Measurements from ENCODE around the gene RFX7. TPM values are rescaled to one million over a fixed set of nuclear protein-coding genes. Genes with fewer than 3 reads are reported as not detected.

RFX7 gene
- polyA plus RNA-seq, 4 donors = 18.1 to 25.5 (median 22.8) TPM

DNA sequence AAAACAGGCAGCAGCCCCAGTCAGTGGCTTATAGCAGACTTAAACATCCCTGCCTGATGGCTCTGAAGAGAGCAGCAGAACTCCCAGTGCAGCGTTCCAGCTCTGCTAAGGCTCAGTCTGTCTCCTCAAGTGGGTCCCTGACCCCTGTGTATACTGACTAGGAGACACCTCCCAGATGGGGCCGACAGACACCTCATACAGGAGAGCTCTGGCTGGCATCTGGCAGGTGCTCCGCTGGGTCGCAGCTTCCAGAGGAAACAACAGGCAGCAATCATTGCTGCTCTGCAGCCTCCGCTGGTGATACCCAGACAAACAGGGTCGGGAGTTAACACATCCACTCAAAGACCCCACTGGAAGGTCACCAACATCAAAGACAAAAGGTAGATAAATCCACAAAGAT is 93.5 kb downstream of the RFX7 start:
- no peak for DNase-seq (ENCODE audit: low read depth in 4 of 4, low spot score in 3 of 4)

GRCh38 chr15:56148064-56148463 is 95.6 kb downstream of the RFX7 start:
- DNase-seq (ENCODE audit: low read depth in 4 of 4, low spot score in 3 of 4) = no peak

- DNase-seq (ENCODE audit: low read depth in 4 of 4, low spot score in 3 of 4) = no peak
Measured at GRCh38 chr15:56146756-56147155, 96.9 kb downstream of the RFX7 start.

- DNase-seq (ENCODE audit: low read depth in 4 of 4, low spot score in 3 of 4) = no peak
Measured at GRCh38 chr15:56128081-56128480, 115.6 kb downstream of the RFX7 start.

DNA sequence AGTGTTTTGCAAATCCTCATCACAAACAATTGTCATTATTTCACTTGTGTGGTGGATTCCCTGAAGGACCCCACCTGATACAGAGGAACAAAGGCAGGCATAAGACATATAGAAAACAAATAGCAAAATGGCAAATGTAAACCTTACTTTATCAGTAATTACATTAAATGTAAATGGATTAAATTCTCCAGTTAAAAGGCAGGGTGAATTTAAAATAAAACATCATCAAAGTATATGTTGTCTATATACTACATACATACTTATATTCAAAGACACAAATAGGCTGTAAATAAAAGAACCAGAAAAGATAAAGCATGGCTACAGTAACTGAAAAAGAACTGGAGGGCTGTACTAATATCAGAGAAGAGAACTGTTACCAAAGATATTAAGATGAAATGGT is 117.3 kb downstream of the RFX7 start:
- no peak for DNase-seq (ENCODE audit: low read depth in 4 of 4, low spot score in 3 of 4)

- no peak for DNase-seq (ENCODE audit: low read depth in 4 of 4, low spot score in 3 of 4)
Measured at GRCh38 chr15:56124391-56124790, 119.3 kb downstream of the RFX7 start.

DNA sequence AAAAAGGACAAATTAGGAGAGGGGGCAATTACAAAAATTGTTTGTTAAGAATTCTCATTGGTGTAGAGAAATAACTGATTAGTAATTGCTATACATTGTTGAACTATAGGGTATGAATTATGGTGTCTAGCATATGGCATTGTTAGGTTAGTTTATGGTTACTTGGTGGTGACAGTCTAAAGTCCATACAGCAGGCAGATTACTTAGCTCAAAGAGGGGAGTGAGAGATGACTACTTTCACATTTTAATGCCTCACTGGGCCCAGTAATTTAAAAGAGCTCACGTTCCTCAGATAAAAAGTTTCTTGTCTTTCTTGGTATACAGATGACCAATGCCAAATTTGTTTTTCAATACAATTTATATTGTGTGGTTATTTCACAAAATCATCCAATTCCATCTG is 137.8 kb downstream of the RFX7 start:
- no peak for DNase-seq (ENCODE audit: low read depth in 4 of 4, low spot score in 3 of 4)

DNA sequence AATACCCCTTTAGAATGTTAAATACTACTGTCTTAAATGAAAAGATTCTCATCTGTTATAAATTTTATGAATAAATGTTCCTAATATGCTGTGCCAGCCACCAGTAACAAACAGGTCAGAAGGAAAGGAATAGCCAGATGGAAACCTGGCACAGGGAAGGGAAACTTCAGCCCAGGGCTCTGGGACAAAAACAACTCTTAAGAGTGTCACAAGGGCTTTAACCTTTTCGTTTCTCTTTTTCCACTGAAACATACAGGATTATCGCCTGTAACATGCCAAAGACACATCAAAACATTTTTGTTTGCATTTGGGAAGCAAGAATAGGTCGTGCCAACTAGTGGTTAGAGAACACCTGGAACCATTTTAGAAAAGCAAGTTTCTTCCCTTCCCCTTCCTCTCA is 141.2 kb downstream of the RFX7 start:
- DNase-seq (ENCODE audit: low read depth in 4 of 4, low spot score in 3 of 4) = no peak

DNA sequence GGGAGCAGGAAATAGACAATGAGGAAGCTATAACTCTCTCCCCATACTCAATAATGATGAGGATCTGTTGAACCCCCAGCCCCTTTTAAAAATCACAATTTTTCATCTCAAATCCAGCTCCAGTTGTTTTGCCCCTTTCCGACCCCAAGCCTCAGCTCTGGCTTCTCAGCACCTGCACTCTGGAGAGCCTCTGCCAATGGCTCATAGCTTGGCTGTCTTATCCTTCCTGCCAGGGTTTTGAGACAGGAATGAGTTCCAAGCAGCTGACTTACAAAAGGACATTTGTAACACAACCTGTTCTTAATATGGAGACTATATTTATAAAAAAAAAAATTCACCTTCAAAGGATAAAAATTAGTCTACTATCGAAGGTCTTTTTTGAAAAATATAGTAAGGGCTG is 144.4 kb downstream of the RFX7 start:
- DNase-seq (ENCODE audit: low read depth in 4 of 4, low spot score in 3 of 4) = no peak

DNA sequence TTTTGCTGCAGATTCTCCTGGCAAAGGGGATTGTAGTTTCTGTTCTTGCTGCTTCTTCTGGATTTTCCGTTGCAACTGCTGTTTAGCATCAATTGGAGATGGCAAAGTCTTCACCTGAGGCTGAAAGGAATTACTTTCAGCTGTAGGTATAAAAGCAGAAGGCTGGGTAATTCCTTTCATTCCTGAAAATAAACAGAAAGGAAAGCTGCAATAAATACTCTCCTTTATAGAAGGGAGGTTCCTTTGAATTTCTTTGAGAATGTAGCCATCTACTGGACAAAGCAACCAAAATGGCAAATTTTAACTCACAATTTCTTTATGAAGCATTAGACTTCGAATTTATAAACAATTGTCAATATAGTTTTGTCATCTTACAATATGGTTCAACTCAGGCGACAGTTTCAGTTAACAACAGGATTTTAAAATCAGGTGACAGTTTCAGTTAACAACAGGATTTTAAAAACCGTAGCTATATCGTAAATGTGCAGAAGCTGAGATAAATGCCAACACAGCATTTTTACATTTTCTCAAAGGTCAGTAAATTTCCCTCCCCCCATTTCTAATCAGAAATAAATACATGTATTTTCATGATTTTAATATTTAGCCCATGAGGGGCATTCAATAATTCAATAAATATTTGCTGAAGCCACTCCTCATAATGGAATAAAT is 145.3 kb downstream of the RFX7 start:
- DNase-seq (ENCODE audit: low read depth in 4 of 4, low spot score in 3 of 4) = no peak

DNA sequence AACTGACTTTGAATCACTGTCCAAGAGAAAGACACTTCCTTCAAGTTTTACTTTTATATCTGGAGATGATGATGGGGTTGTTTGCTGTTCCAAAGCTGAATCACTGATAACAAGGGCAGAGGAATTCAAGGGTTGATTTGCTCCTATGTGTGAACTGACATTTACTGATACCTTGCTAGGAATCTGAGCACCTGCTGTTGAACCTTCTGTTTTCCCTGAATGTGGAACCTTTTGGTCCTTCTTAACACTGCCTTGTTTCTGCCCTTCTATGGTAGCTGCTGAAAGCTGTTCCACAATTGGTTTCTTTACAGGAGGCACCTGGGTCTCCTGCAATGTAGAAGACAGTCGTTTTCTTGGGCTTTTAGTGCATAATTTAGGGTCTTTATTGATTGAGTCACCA is 148.3 kb downstream of the RFX7 start:
- no peak for DNase-seq (ENCODE audit: low read depth in 4 of 4, low spot score in 3 of 4)

DNA sequence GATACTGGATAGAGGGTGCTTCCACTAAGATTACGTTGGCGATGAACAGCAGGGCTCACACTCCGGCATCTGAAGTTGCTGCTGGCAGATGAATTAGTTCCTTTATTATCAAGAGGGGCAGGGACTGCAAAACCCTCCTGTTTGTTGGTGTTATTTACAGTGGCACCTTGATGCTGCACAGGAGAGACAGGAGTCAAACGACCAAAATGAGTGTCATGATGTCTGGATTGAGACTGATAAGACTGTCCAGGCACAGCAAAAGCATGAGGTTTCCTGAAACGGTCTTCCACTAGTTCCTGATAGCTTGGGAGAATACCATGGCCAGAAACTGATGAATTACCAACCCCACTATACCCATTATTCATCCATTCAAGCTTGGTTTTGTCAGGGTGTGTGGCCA is 149.5 kb downstream of the RFX7 start:
- DNase-seq (ENCODE audit: low read depth in 4 of 4, low spot score in 3 of 4) = no peak

GRCh38 chr15:56088389-56088788 is 155.3 kb downstream of the RFX7 start:
- no peak for DNase-seq (ENCODE audit: low read depth in 4 of 4, low spot score in 3 of 4)

DNA sequence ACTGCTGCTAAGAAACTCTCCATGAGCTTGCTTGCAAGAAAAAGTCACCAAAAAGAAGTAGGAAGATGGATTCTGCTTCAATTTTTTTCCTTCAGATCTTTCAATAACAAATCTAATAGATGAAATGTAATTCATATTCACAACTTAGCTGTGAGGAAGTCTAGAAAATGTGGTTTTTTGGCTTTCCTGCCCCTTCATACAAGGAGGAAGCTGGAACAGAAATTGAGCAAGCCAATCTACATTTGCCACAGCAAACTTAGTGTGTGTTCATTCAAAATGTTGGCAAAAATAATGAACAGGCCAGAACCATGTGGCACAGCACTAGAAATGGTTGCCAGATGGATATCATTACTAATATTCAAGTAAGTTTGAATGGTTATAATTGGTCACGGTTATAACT is 157.1 kb downstream of the RFX7 start:
- no peak for DNase-seq (ENCODE audit: low read depth in 4 of 4, low spot score in 3 of 4)

DNA sequence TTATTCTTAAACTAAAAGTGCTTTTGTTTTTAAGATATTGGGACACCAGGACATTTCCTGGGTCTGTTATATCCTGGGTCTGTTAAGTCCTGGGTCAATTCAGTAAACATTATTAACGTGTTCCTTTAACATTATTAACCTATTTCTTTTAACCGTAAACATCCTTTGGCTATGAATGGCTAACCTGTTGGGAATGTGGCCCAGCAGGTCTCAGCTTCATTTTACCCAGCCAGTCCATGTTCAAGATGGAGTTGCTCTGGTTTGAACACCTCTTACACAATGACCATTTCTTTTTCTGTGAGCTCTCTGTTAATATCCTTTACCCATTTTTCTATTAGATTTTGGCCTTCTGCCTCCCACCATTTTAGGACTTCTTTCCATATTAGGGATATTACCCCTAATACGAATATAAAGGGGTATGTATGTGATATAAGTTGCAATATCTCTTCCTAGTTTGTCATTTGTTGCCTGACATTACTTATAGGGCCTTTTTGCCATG is 161.4 kb downstream of the RFX7 start:
- no peak for DNase-seq (ENCODE audit: low read depth in 4 of 4, low spot score in 3 of 4)

DNA sequence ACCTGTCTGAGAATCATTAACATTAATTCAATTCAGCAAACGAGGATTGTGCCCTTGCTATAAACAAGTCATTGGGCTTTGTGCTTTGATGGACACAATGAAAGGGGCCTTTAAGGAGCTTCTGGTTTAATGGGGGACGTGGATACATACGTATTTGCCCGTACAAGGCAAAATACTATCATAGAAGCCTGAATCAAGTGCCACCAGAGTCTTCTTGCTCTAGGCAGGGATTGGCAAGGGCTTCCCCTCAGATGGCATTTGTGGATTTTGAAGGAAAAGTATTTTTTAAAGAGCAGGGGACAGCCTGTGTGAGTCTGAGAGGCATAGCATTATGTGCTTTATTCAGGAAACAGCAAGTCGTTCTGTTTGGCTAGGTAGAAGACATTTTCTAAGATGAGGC is 166.6 kb downstream of the RFX7 start:
- no peak for DNase-seq (ENCODE audit: low read depth in 4 of 4, low spot score in 3 of 4)

GRCh38 chr15:56076640-56077039 is 167.0 kb downstream of the RFX7 start:
- DNase-seq (ENCODE audit: low read depth in 4 of 4, low spot score in 3 of 4) = no peak

DNA sequence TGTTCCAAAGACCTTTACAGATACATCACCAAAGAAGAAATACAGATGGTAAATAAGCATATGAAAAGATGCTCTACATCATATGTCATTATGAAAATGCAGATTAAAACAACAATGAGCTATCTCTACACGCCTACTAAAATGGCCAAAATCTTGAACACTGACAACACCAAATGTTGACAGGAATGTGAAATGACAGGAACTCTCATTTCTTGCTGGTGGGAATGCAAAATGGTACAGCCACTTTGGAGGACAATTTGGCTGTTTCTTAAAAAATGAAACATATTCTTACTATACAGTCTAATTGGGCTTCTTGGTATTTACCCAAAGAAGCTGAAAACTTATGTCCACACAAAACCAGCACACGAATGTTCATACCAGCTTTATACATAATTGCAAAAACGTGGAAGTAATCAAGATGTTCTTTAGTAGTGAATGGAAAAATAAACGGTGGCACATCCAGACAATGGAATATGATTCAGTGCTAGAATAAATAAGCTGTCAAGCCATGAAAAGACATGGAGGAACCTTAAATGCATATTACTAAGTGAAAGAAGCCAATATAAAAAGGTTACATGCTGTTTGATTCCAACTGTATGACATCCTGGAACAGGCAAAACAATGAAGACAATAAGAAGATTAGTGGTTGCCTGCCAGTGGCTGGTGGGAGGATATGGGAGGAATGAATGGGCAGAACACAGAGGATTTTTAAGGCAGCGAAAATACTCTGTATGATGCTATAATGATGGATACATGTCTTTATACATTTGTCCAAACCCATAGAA is 169.0 kb downstream of the RFX7 start:
- DNase-seq (ENCODE audit: low read depth in 4 of 4, low spot score in 3 of 4) = no peak

DNA sequence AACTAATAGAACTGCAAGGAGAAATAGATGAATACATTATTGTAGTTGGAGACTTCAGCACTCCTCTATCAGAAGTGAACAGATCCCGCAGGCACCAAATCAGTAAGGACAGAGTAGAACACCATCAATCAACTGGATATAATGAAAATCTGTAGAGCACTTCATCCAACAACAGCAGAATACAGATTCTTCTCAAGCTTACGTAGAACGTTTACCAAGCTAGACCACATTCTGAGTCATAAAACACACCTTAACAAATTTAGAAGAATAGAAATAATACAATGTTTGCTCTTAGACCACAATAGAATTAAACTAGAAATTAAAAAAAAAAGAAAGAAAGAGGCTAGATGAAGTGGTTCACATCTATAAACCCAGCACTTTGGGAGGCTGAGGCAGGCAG is 179.5 kb downstream of the RFX7 start:
- DNase-seq (ENCODE audit: low read depth in 4 of 4, low spot score in 3 of 4) = no peak

DNA sequence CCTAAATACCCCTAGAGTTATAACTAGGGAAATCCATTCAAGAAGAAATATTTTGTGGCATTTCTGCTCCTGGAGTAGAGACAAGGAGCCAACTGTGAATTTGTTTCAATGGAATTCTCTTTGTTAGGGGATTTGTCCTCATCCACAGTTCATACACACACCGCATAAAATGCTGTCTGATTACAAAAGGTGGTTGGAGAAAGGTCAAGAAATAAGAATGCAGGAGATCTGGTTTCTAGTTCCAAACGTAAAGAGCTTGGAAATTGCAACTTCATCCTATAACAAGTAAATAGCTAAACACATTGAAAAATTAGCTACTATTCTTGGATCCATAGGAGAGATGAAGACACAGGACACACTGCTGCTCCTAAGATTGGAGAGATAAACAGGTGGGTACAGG is 184.0 kb downstream of the RFX7 start:
- no peak for DNase-seq (ENCODE audit: low read depth in 4 of 4, low spot score in 3 of 4)

GRCh38 chr15:56058986-56059385 is 184.7 kb downstream of the RFX7 start:
- no peak for DNase-seq (ENCODE audit: low read depth in 4 of 4, low spot score in 3 of 4)

- no peak for DNase-seq (ENCODE audit: low read depth in 4 of 4, low spot score in 3 of 4)
Measured at GRCh38 chr15:56056626-56057025, 187.1 kb downstream of the RFX7 start.

Data from left renal pelvis (tissue), 4 donors.